Tibial artery (tissue), 4 donors: ENCODE results near the gene DDX31.

Experiments
- DNase-seq, 2 donors: peaks; one replicate each; pipeline ENCODE4 v3.0.0-alpha.2; 2019
- H3K27ac ChIP-seq, 2 donors: fragments of 200-600 bp; sonication (generic) in 1 of 2; 1 replicate in 1 of 2; 2 replicates in 1 of 2; pipeline ENCODE4 v1.5.1; 2018 to 2019; ENCODE audit warnings: mild to moderate bottlenecking in 1 of 2
- H3K27me3 ChIP-seq, 2 donors: fragments of 200-600 bp; sonication (generic) in 1 of 2; one replicate each; pipeline versions ENCODE4 v1.5.1 to v1.6.0; 2016 to 2019
- H3K36me3 ChIP-seq, 3 donors: fragments of 200-600 bp; sonication (generic) in 2 of 3; one replicate each; pipeline ENCODE4 v1.5.1; 2016 to 2019; ENCODE audit warnings: mild to moderate bottlenecking in 2 of 3
- H3K4me1 ChIP-seq, 4 donors: fragments of 200-600 bp; sonication (generic) in 2 of 4; 1 replicate in 3 of 4; 2 replicates in 1 of 4; pipeline ENCODE4 v1.5.1; 2016 to 2019
- H3K4me3 ChIP-seq, 2 donors: fragments of 200-600 bp; sonication (generic) in 1 of 2; 1 replicate in 1 of 2; 2 replicates in 1 of 2; pipeline ENCODE4 v1.5.1; 2018 to 2019; ENCODE audit warnings: mild to moderate bottlenecking in 2 of 2
- H3K9me3 ChIP-seq, 3 donors: fragments of 200-600 bp; sonication (generic) in 1 of 3; one replicate each; pipeline ENCODE4 v1.5.1; 2016 to 2019
- intact Hi-C: fragments of 100-400 bp; cut with DNase I; formaldehyde crosslinking; loops from one replicate; pipeline ENCODE4 v1.15.0; 2023; ENCODE audit warnings: low total_unique reads
- TF ChIP-seq, protein P1 (sequence below), 2 experiments: fragments of 200-600 bp in 1 of 2; fragments of 450-650 bp in 1 of 2; IDR thresholded peaks; one replicate each; pipeline ENCODE4 v1.5.1; 2017 to 2019; ENCODE audit warnings: antibody characterized with exemption in 2 of 2, mild to moderate bottlenecking in 1 of 2, moderate library complexity in 1 of 2

The DDX31 gene

DNA sequence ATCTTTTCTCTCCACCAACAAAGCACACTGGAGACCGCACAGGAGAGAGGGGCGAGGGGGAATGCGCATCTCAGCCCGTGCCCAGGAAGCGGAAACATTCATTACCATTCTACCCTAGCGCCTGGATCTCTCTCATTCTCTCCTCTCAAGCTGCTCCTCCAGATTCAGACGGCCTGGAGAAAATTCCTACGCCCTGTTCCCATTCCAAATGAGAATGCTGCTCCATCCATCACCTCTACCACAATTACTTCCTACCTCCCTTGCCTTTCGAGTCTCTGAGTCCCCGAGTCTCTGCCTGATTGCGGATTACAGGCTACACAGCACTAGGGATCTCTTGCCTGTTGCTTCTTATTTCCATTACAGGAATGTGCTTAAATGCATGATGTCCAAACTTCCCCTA lies 6.7 kb downstream of the DDX31 start:
- intact Hi-C loops: no loop called here
- TF ChIP-seq, protein P1, sequence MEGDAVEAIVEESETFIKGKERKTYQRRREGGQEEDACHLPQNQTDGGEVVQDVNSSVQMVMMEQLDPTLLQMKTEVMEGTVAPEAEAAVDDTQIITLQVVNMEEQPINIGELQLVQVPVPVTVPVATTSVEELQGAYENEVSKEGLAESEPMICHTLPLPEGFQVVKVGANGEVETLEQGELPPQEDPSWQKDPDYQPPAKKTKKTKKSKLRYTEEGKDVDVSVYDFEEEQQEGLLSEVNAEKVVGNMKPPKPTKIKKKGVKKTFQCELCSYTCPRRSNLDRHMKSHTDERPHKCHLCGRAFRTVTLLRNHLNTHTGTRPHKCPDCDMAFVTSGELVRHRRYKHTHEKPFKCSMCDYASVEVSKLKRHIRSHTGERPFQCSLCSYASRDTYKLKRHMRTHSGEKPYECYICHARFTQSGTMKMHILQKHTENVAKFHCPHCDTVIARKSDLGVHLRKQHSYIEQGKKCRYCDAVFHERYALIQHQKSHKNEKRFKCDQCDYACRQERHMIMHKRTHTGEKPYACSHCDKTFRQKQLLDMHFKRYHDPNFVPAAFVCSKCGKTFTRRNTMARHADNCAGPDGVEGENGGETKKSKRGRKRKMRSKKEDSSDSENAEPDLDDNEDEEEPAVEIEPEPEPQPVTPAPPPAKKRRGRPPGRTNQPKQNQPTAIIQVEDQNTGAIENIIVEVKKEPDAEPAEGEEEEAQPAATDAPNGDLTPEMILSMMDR (IDR thresholded peaks at IDR 0.05): no peak
- Histone ChIP-seq H3K27ac (no peak overlapping the region), H3K4me3 (no peak overlapping the region), H3K9me3 (no peaks in the 10 kb centered on the region), H3K4me1 (no peaks in the 10 kb centered on the region), H3K36me3 (peaks cover 30 to 46% (median 33%) of the 10 kb centered on the region in 3 donors), H3K27me3 (no peaks in the 10 kb centered on the region)
- no peak for DNase-seq

DNA sequence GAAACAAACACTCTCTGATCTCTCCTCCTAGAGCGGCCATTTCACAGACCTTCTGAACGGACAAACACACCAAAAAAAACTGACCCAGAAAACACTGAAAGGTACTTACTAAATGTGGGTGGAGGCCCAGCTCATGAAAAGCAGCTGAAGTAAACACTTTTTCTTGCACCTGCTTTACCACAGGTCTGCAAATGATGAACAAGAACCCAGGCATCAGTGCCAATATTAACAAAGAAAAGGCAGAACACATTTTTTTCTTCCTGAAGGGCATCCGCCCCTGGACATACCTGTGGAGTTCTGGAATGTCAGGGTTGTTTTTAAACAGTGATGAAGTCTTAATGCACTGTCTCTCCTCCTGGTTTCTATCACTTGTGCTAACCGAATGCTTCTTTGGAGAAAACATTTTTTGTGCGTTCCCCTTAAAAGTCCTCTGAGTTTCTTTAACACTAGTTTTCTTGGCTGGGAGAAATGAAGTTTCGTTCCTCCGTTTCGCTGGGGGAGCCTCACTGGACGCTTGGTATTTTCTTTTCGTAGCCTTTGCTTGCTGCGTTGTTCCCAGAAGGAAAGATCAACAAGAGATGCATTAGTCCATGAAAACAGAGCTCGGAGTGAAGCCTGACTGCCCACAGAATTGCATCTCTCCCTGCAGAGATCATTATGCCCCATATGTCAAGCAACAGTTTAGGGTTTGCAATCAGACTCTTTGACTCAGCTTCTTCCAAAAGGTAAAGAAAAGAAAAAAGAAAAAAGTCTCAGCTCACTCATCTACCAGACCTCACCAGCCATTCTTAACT lies 7.4 kb downstream of the DDX31 start:
- DNase-seq: no peak
- H3K36me3 ChIP-seq: peaks cover 38 to 53% (median 40%) of the 10 kb centered on the region in 3 donors
- no peaks in the 10 kb centered on the region for H3K4me1 ChIP-seq
- no peaks in the 10 kb centered on the region for H3K27me3 ChIP-seq
- TF ChIP-seq, protein P1 (IDR thresholded peaks at IDR 0.05): no peak
- no peak overlapping the region for H3K27ac ChIP-seq
- no peak overlapping the region for H3K4me3 ChIP-seq
- intact Hi-C loops: no loop called here
- no peaks in the 10 kb centered on the region for H3K9me3 ChIP-seq

DNA sequence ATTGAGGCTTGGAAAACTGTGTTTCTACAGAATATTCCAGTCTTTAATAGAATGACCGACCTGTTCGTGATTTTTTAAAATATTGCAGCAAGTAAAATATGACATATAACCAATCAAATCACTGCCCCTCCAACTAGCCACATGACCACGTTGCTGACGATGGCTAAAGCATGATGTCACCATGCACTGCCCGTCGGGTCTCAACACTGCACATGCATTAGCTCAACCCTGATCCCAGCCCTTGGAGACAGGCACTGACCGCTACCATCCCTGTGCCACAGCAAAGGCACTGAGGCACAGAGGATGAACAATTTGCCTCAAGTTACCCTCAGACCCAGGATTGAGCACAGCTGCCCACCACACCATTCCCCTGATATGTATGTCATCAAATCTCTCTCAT lies 13.5 kb downstream of the DDX31 start:
- Histone ChIP-seq H3K27me3 (no peaks in the 10 kb centered on the region), H3K4me1 (no peaks in the 10 kb centered on the region), H3K36me3 (peaks cover 54 to 81% (median 59%) of the 10 kb centered on the region in 3 donors), H3K9me3 (no peaks in the 10 kb centered on the region), H3K4me3 (no peak overlapping the region), H3K27ac (no peak overlapping the region)
- intact Hi-C loops: no loop called here
- TF ChIP-seq, protein P1 (IDR thresholded peaks at IDR 0.05): no peak
- no peak for DNase-seq

DNA sequence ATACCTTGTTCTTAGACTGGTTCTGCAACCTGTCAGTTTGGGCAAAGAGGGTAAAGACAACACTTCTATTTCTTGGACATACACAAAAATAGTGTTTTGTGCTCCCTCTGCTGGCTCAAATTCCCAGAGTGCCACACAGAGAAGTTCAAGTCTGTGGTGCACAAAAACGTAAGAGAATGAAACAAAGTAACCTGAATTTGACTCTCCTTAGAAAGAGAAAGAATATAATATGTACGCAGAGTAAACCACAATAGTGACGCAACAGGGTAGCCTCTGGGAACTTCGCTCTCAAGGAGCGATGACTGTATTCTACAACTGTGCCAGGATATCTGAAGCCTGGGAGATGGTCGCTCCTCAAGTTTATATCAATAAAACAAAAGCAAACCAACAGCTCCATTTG lies 18.5 kb downstream of the DDX31 start:
- DNase-seq: no peak
- H3K27me3 ChIP-seq: no peaks in the 10 kb centered on the region
- H3K9me3 ChIP-seq: no peaks in the 10 kb centered on the region
- TF ChIP-seq, protein P1 (IDR thresholded peaks at IDR 0.05): no peak
- intact Hi-C loops: no loop called here
- H3K36me3 ChIP-seq: peaks cover 53 to 80% (median 63%) of the 10 kb centered on the region in 3 donors
- no peak overlapping the region for H3K4me3 ChIP-seq
- no peak overlapping the region for H3K27ac ChIP-seq
- H3K4me1 ChIP-seq: no peaks in the 10 kb centered on the region

DNA sequence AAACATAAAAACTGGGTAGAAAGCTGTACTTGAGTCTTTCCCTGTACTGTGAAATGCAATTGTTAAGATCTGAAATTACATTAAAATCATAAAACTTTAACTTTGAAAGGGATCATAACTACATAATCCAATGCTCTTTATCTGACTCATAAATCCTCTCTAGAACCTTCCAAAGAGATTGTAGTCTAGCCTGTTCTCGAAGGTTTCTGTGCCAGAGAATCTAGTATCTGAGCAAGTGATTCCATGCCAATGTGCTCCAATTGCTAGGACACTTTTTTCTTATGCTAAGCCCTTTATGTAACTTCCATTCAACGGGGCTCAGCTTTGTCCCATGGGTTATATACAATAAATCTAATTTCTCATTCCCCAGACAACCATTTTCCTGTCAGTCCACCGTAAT lies 21.1 kb downstream of the DDX31 start:
- H3K27ac ChIP-seq: no peak overlapping the region
- no peak for DNase-seq
- TF ChIP-seq, protein P1 (IDR thresholded peaks at IDR 0.05): no peak

More for the DNA sequence above, 21.1 kb downstream of the DDX31 start:
- intact Hi-C loops: no loop called here
- no peaks in the 10 kb centered on the region for H3K4me1 ChIP-seq
- no peaks in the 10 kb centered on the region for H3K9me3 ChIP-seq
- H3K4me3 ChIP-seq: no peak overlapping the region
- peaks cover 73 to 87% (median 86%) of the 10 kb centered on the region in 3 donors for H3K36me3 ChIP-seq
- H3K27me3 ChIP-seq: no peaks in the 10 kb centered on the region
